Prostate gland (tissue), 2 donors: ENCODE results near the gene ZNRF1.

ENCODE experiments used
- CTCF ChIP-seq, 4 experiments: fragments of 200-600 bp in 2 of 4; fragments of 450-650 bp in 2 of 4; sonication (generic) in 2 of 4; IDR thresholded peaks; 1 replicate in 3 of 4; 2 replicates in 1 of 4; pipeline ENCODE4 v1.5.1; 2016 to 2019; ENCODE audit warnings: antibody characterized with exemption in 4 of 4, mild to moderate bottlenecking in 2 of 4, moderate library complexity in 2 of 4
- POLR2A ChIP-seq: fragments of 450-650 bp; IDR thresholded peaks from one replicate; pipeline ENCODE4 v1.6.1; 2016; ENCODE audit warnings: antibody characterized with exemption, mild to moderate bottlenecking
- POLR2AphosphoS5 ChIP-seq: sonication (generic); formaldehyde crosslinking; IDR thresholded peaks from one replicate; pipeline ENCODE4 v1.6.1; 2017; ENCODE audit warnings: antibody characterized with exemption

DNA sequence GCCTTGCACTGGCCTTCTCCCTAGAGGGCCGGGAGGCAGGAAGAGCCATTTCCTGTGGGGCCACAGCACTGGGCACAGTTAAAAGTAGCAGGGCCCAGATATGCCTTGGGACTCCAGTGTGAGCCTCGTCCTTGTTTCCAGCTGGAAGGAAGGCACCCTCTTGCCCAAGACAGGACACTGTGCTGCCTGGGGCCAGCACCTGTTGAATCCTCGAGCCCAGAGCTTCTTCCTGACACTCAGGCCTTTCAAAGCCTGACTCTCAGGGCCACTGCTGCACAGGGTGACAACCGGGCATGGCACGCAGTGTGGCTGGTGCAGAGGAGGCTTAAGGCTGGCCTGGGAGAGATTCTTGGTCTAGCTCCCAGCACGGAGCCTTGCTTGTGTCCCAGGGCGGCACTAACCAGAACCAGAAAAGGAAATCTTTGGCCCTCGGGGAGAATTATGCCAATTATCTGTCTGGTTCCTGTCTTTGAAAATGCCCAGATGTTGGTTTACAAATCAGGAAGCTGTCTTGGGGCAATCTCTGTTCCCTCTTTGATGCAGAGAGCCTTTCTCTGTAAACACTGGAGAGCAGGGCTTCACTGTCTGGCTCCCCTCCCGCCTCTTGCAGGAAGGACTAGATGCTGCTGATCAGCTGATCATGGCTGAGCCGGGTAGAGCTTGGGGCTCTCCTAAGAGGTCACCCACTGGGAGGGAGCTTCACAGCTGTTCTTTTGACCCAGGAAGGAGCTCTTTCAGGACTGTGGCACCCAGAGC, 106.7 kb downstream of the ZNRF1 start:
- TF ChIP-seq CTCF (IDR thresholded peaks at IDR 0.05): no peak
- TF ChIP-seq POLR2A: no peak
- no peak for TF ChIP-seq POLR2AphosphoS5
